ENCODE results near the gene LENG1.

Gene LENG1

DNA sequence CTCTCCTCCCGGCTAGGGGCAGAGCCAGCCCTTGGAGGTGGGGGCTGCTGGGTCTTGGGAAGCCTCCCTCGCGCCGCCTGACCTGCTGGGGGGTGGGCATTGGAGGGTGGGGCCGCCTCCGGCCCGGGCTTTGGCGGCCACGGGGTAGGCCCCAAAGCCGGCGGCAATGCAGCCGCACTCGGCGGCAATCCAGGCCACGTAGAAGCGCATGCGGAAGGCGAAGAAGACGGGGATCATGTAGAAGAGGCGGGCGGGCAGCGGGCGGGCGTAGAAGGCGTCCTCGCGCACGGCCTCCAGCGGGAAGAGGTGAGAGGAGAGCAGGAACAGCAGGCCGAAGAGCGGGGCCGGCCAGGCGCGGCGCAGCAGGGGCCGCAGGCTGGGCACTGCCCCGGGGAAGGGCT lies 21.2 kb upstream of the LENG1 start:
- no peak for DNase-seq (ENCODE audit: extremely low spot score)
- TF ChIP-seq L3MBTL2 (conservative IDR thresholded peaks at IDR 0.05) (no peak), SP1 (IDR thresholded peaks at IDR 0.05) (no peak), TARDBP (IDR thresholded peaks at IDR 0.05) (no peak), BHLHE40 (IDR thresholded peaks at IDR 0.05; ENCODE audit: borderline replicate concordance) (no peak), SUZ12 (IDR thresholded peaks at IDR 0.05) (no peak), ELF4 (IDR thresholded peaks at IDR 0.05) (no peak), FOXK2 (IDR thresholded peaks at IDR 0.05) (no peak), FOXM1 (IDR thresholded peaks at IDR 0.05; ENCODE audit: borderline replicate concordance) (no peak), ARNT (IDR thresholded peaks at IDR 0.05) (no peak), NFRKB (IDR thresholded peaks at IDR 0.05) (no peak), HDGF (IDR thresholded peaks at IDR 0.05; ENCODE audit: borderline replicate concordance) (no peak), CTBP1 (IDR thresholded peaks at IDR 0.05; ENCODE audit: borderline replicate concordance) (no peak), ZNF384 (IDR thresholded peaks at IDR 0.05) (no peak), FOXA1 (IDR thresholded peaks at IDR 0.05) (no peak), LEF1 (IDR thresholded peaks at IDR 0.05; ENCODE audit: borderline replicate concordance) (no peak)
- TF ChIP-seq, protein P1, sequence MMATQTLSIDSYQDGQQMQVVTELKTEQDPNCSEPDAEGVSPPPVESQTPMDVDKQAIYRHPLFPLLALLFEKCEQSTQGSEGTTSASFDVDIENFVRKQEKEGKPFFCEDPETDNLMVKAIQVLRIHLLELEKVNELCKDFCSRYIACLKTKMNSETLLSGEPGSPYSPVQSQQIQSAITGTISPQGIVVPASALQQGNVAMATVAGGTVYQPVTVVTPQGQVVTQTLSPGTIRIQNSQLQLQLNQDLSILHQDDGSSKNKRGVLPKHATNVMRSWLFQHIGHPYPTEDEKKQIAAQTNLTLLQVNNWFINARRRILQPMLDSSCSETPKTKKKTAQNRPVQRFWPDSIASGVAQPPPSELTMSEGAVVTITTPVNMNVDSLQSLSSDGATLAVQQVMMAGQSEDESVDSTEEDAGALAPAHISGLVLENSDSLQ (IDR thresholded peaks at IDR 0.05): no peak
- ChIA-PET CTCF (no interaction called here), POLR2A (no interaction called here)

DNA sequence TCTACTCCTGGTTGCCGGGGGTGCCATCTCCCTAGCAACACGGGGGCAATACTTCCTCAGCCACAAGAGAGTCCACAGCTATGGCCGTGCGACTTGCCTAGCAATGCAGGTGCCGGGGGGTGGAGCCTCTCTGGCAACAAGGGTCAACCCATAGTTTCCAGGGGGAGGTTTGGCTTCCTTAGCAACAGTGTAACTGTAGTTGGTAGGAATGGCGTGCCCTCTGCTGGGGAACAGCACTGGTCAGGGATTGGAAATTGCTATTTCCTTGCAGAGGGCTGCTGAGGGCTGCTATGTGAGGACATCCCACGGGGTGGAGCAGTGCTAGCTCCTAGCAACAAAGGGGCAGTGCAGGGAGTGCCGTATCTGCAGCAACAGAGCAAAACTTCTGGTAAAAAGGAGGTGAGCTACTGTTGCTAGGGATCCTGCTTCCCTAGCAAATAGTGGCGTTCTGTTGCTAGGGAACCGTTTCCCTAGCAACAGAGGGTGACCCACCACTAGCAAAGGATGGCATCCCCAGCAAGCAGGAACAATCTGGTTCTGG lies 20.5 kb upstream of the LENG1 start:
- CTCF ChIA-PET: no interaction called here
- POLR2A ChIA-PET: no interaction called here
- TF ChIP-seq NFRKB (IDR thresholded peaks at IDR 0.05) (no peak), CTBP1 (IDR thresholded peaks at IDR 0.05; ENCODE audit: borderline replicate concordance) (no peak), FOXA1 (IDR thresholded peaks at IDR 0.05) (no peak), SP1 (IDR thresholded peaks at IDR 0.05) (no peak), SUZ12 (IDR thresholded peaks at IDR 0.05) (no peak), ZNF384 (IDR thresholded peaks at IDR 0.05) (no peak), FOXK2 (IDR thresholded peaks at IDR 0.05) (no peak), HDGF (IDR thresholded peaks at IDR 0.05; ENCODE audit: borderline replicate concordance) (no peak), LEF1 (IDR thresholded peaks at IDR 0.05; ENCODE audit: borderline replicate concordance) (no peak)
- DNase-seq (ENCODE audit: extremely low spot score): peak; percentile 58

DNA sequence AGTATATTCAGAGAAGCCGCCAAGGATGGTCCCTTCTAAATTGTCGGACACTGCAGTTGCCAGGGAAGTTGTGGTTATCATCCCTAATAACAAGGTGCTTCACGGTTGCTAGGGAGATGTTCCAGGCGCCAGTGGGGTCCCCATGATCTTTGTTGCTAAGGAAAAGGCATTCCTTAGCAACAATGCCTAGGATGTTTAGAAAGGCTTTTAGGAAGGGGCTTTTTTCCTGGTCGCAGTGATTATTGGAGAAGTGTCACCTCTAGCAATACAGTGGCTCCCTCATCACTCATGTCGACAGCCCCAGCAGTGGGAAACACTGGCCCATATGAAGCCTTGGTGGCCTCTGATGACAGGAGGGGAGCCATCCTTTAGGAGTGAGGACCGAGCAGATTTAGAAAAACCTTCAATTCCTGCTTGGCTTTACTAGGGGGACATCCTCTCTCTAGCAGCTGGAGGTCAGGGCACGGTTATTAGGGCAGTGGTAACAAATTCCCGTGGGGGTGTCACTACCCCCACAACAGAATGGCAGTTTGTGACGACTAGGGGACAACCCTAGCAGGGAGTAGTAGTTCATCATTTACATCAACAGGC lies 19.8 kb upstream of the LENG1 start:
- ChIA-PET CTCF (no interaction called here), POLR2A (interaction anchor here (1.0 kb wide), 1 partner anchor 9 kb away, joined by 4 read pairs; no protein-coding TSS in a partner anchor)
- DNase-seq (ENCODE audit: extremely low spot score): no peak
- TF ChIP-seq ARNT (IDR thresholded peaks at IDR 0.05): no peak
- TF ChIP-seq SP1 (IDR thresholded peaks at IDR 0.05): no peak
- TF ChIP-seq BHLHE40 (IDR thresholded peaks at IDR 0.05; ENCODE audit: borderline replicate concordance): no peak
- TF ChIP-seq FOXM1 (IDR thresholded peaks at IDR 0.05; ENCODE audit: borderline replicate concordance): no peak
- TF ChIP-seq TARDBP (IDR thresholded peaks at IDR 0.05): no peak
- no peak for TF ChIP-seq NFRKB (IDR thresholded peaks at IDR 0.05)
- TF ChIP-seq ZNF384 (IDR thresholded peaks at IDR 0.05): no peak
- no peak for TF ChIP-seq HDGF (IDR thresholded peaks at IDR 0.05; ENCODE audit: borderline replicate concordance)
- no peak for TF ChIP-seq L3MBTL2 (conservative IDR thresholded peaks at IDR 0.05)
- TF ChIP-seq, protein P1 (IDR thresholded peaks at IDR 0.05): no peak
- no peak for TF ChIP-seq FOXK2 (IDR thresholded peaks at IDR 0.05)
- TF ChIP-seq SUZ12 (IDR thresholded peaks at IDR 0.05): no peak

DNA sequence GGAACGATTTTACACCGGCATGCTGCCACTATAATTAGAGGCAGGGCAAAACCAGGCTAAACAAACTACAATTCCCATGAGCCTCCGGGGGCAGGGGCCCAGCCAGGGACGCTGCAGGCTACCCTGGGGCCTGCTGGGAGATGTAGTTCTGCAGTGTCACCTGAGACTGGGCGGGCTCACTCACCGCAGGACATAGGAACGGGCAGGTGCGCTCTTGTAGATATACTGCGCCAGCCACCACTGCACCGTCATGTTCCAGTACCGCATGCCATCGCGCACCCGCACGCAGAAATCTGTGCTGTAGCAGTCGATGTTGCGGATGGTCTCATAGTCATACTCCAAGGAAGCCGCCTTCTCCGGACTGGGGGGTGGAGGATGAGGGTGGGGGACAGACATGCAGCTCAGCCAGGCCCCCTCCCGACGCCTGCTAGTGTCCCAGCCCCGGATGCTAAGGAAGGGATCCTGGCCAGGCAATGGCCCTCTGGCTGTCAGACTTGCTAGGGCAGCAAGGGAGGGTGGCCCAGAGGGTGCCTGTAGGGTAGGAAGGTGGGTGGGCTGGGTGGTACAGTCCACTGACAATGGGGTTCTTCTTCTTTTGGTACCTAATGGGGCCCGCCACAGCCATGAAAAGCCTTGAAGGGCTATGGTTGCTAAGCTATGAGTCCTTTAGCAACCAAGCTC lies 19.2 kb upstream of the LENG1 start:
- peak; percentile 52 for DNase-seq (ENCODE audit: extremely low spot score)
- POLR2A ChIA-PET: interaction anchor here (1.0 kb wide), 1 partner anchor 9 kb away, joined by 4 read pairs; no protein-coding TSS in a partner anchor
- CTCF ChIA-PET: no interaction called here
- TF ChIP-seq FOXK2 (IDR thresholded peaks at IDR 0.05) (no peak), LEF1 (IDR thresholded peaks at IDR 0.05; ENCODE audit: borderline replicate concordance) (no peak), BHLHE40 (IDR thresholded peaks at IDR 0.05; ENCODE audit: borderline replicate concordance) (no peak), HDGF (IDR thresholded peaks at IDR 0.05; ENCODE audit: borderline replicate concordance) (no peak), L3MBTL2 (conservative IDR thresholded peaks at IDR 0.05) (peak; percentile 71), ELF4 (IDR thresholded peaks at IDR 0.05) (peak; percentile 59; the same call in 1 of the 2 replicates), ARNT (IDR thresholded peaks at IDR 0.05) (no peak), SUZ12 (IDR thresholded peaks at IDR 0.05) (peak; percentile 93), FOXA1 (IDR thresholded peaks at IDR 0.05) (no peak), FOXM1 (IDR thresholded peaks at IDR 0.05; ENCODE audit: borderline replicate concordance) (no peak), SP1 (IDR thresholded peaks at IDR 0.05) (no peak), ZNF384 (IDR thresholded peaks at IDR 0.05) (no peak), CTBP1 (IDR thresholded peaks at IDR 0.05; ENCODE audit: borderline replicate concordance) (no peak), TARDBP (IDR thresholded peaks at IDR 0.05) (no peak), NFRKB (IDR thresholded peaks at IDR 0.05) (no peak)
- TF ChIP-seq, protein P1 (IDR thresholded peaks at IDR 0.05): no peak

DNA sequence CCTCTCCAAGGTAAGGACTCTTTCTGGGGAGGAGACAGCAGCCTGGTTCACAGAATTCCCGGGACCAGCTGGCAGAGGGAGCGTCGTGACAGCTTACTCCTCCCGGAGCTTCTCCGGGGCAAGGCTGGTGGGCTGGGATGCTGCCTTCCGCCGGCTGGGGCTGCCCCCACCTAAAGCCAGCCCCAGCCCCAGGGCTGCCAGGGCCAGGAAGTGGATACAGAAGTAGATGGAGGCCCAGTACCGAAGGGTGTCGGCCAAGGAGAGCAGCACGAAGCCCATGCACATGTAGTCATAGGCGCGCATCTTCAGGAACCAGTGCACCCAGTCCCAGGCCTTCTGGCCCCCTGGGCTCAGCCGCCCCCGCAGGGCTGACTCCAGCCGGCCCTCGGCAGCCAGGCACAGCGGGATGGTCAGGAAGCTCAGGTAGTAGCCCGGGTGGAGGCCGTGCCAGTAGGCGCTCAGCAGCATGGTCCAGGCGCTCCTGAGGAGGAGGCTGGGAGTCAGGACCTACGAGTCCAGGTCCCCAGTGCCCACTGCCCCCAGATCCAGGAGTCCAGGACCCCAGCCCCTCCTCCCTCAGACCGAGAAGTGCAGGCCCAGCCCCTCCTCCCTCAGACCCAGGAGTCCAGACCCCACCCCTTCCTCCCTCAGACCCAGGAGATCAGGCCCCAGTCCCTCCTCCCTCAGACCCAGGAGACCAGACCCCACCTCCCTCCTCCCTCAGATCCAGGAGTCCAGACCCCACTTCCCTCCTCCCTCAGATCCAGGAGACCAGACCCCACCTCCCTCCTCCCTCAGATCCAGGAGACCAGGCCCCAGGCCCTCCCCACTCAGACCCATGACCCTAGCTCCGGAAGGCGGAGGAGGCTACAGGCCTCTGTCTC lies 14.7 kb upstream of the LENG1 start:
- TF ChIP-seq NFRKB (IDR thresholded peaks at IDR 0.05): no peak
- TF ChIP-seq ELF4 (IDR thresholded peaks at IDR 0.05): 0 out of 2 replicates have a peak, but pooled peaks have one; percentile 9
- DNase-seq (ENCODE audit: extremely low spot score): no peak
- CTCF ChIA-PET: interaction anchor here (1.0 kb wide), 1 partner anchor 92 kb away, joined by 3 read pairs; no protein-coding TSS in a partner anchor
- POLR2A ChIA-PET: interaction anchor here (0.9 to 1.7 kb wide), 3 partner anchors 15 to 37 kb away, joined by 4 to 11 read pairs (median 5); partner anchors contain the start of genes CNOT3, MBOAT7 and TSEN34

All from HEK293T (cell line).